ENCODE results near the gene MYADM. TPM values are rescaled to one million over a fixed set of nuclear protein-coding genes. Genes with fewer than 3 reads are reported as not detected.
A peak's percentile ranks its signal among the peaks of the same experiment; 100 is the strongest.

MYADM gene
- polyA plus RNA-seq, 3 donors: 162 to 310 (median 254) TPM

GRCh38 chr19:53870485-53870844 is 2.8 kb downstream of the MYADM start:
- peaks cover 67% of the 10 kb centered on the region for H3K4me1 Mint-ChIP-seq
- Histone ChIP-seq H2AFZ (ENCODE audit: insufficient read depth, low read depth, low read length, poor library complexity, severe bottlenecking) (no peak overlapping the region), H3K4me1 (ENCODE audit: control insufficient read depth in 1 of 2, insufficient read depth in 2 of 2, low read length in 2 of 2) (peaks cover 67 to 72% of the 10 kb centered on the region in 2 donors), H4K20me1 (ENCODE audit: insufficient read depth, low read length) (peaks cover 66% of the 10 kb centered on the region), H3K4me3 (replicated peaks in 1 of 3; ENCODE audit: low read depth in 2 of 3, low read length in 3 of 3) (peak overlapping the region; percentile 51 to 100 (median 100)), H3K36me3 (replicated peaks in 1 of 2; ENCODE audit: control insufficient read depth in 1 of 2, insufficient read depth in 2 of 2, low read length in 2 of 2) (peaks cover 27 to 33% of the 10 kb centered on the region in 2 donors), H3K79me2 (ENCODE audit: insufficient read depth, low read length) (peaks cover 74% of the 10 kb centered on the region), H3K4me2 (replicated peaks; ENCODE audit: extremely low read depth, low read length, poor library complexity, severe bottlenecking) (peak overlapping the region; percentile 89), H3K9me3 (replicated peaks in 1 of 2; ENCODE audit: control insufficient read depth in 1 of 2, insufficient read depth in 1 of 2, low read length in 2 of 2) (no peaks in the 10 kb centered on the region), H3K27ac (ENCODE audit: low read depth in 1 of 2, low read length in 2 of 2) (peak overlapping the region; percentile 79 to 99), H3K9ac (ENCODE audit: insufficient read depth, low read length, poor library complexity, severe bottlenecking) (peak overlapping the region; percentile 17), H3K27me3 (ENCODE audit: control insufficient read depth in 2 of 2, insufficient read depth in 2 of 2, low read length in 2 of 2) (no peaks in the 10 kb centered on the region)
- H3K27ac Mint-ChIP-seq: peak overlapping the region; percentile 91 to 97 (median 96)
- intact Hi-C loops (cut with micrococcal nuclease): loop anchor here (5.0 to 10.0 kb wide), 3 partner anchors 46 to 154 kb away; partner anchors contain the start of gene NLRP12 (in 2 of the 2)
- peak overlapping the region; percentile 84 to 90 for H3K4me3 Mint-ChIP-seq
- H3K9me3 Mint-ChIP-seq: peaks cover 0 to 13% (median 0%) of the 10 kb centered on the region in 7 donors
- H3K36me3 Mint-ChIP-seq: peaks cover 37 to 51% of the 10 kb centered on the region in 2 donors
- peak; percentile 75 to 86 (median 83) for DNase-seq
- TF ChIP-seq CTCF (IDR thresholded peaks at IDR 0.05): no peak
- peaks cover 1 to 19% (median 2%) of the 10 kb centered on the region in 3 donors for H3K27me3 Mint-ChIP-seq (ENCODE audit: low read depth in 3 of 3)
- 2% methylated on average over 5 of the region's 5 CpGs for WGBS (ENCODE audit: insufficient coverage)

- peaks cover 42 to 59% of the 10 kb centered on the region in 2 donors for H3K36me3 Mint-ChIP-seq
- peaks cover 79% of the 10 kb centered on the region for H3K79me2 ChIP-seq (ENCODE audit: insufficient read depth, low read length)
- H3K9me3 ChIP-seq (replicated peaks in 1 of 2; ENCODE audit: control insufficient read depth in 1 of 2, insufficient read depth in 1 of 2, low read length in 2 of 2): no peaks in the 10 kb centered on the region
- no peak for TF ChIP-seq CTCF (IDR thresholded peaks at IDR 0.05)
- peak overlapping the region; percentile 79 to 99 for H3K27ac ChIP-seq (ENCODE audit: low read depth in 1 of 2, low read length in 2 of 2)
- H3K27ac Mint-ChIP-seq: peak overlapping the region; percentile 91 to 97 (median 96)
- H4K20me1 ChIP-seq (ENCODE audit: insufficient read depth, low read length): peaks cover 76% of the 10 kb centered on the region
- H3K4me3 ChIP-seq (replicated peaks in 1 of 3; ENCODE audit: low read depth in 2 of 3, low read length in 3 of 3): peak overlapping the region; percentile 20 to 100 (median 100)
- peaks cover 0 to 17% (median 2%) of the 10 kb centered on the region in 3 donors for H3K27me3 Mint-ChIP-seq (ENCODE audit: low read depth in 3 of 3)
- H3K4me3 Mint-ChIP-seq: peak overlapping the region; percentile 84 to 90
- H3K4me1 Mint-ChIP-seq: peaks cover 67% of the 10 kb centered on the region
- intact Hi-C loops (cut with micrococcal nuclease): loop anchor here (5.0 to 10.0 kb wide), 3 partner anchors 47 to 153 kb away; partner anchors contain the start of gene NLRP12 (in 2 of the 2)
- peak; percentile 68 to 86 (median 83) for DNase-seq
- peak overlapping the region; percentile 17 for H3K9ac ChIP-seq (ENCODE audit: insufficient read depth, low read length, poor library complexity, severe bottlenecking)
- peaks cover 0 to 13% (median 0%) of the 10 kb centered on the region in 7 donors for H3K9me3 Mint-ChIP-seq
- WGBS (ENCODE audit: insufficient coverage): 1% methylated on average over 6 of the region's 7 CpGs
- H3K4me1 ChIP-seq (ENCODE audit: control insufficient read depth in 1 of 2, insufficient read depth in 2 of 2, low read length in 2 of 2): peaks cover 64 to 70% of the 10 kb centered on the region in 2 donors
- no peak overlapping the region for H2AFZ ChIP-seq (ENCODE audit: insufficient read depth, low read depth, low read length, poor library complexity, severe bottlenecking)
- peak overlapping the region; percentile 89 for H3K4me2 ChIP-seq (replicated peaks; ENCODE audit: extremely low read depth, low read length, poor library complexity, severe bottlenecking)
- H3K36me3 ChIP-seq (replicated peaks in 1 of 2; ENCODE audit: control insufficient read depth in 1 of 2, insufficient read depth in 2 of 2, low read length in 2 of 2): peaks cover 27 to 38% of the 10 kb centered on the region in 2 donors
- no peaks in the 10 kb centered on the region for H3K27me3 ChIP-seq (ENCODE audit: control insufficient read depth in 2 of 2, insufficient read depth in 2 of 2, low read length in 2 of 2)
Observed at GRCh38 chr19:53871454-53871853, 3.8 kb downstream of the MYADM start.
